Duodenal mucosa (tissue), 2 donors: ENCODE data around the gene PGAM1.
"Not testable (repeated sequence)": the region's sequence is repeated elsewhere in the genome, so short reads cannot be mapped to it uniquely, and the experiment has no call there.

Source experiments
- H3K27ac ChIP-seq: one replicate; pipeline ENCODE4 v1.7.0; 2013; ENCODE audit warnings: low read depth, low read length
- H3K27me3 ChIP-seq, 2 donors: one replicate each; pipeline ENCODE4 v1.7.0; 2013; ENCODE audit warnings: low read length in 2 of 2, control low read depth in 1 of 2; ENCODE audit not compliant: insufficient read depth in 2 of 2, control insufficient read depth in 1 of 2
- H3K36me3 ChIP-seq, 2 donors: one replicate each; pipeline ENCODE4 v1.7.0; 2013; ENCODE audit warnings: low read length in 2 of 2, control low read depth in 1 of 2; ENCODE audit not compliant: insufficient read depth in 2 of 2, control insufficient read depth in 1 of 2
- H3K4me1 ChIP-seq, 2 donors: one replicate each; pipeline ENCODE4 v1.7.0; 2013; ENCODE audit warnings: low read length in 2 of 2, control low read depth in 1 of 2; ENCODE audit not compliant: insufficient read depth in 2 of 2, control insufficient read depth in 1 of 2
- H3K4me3 ChIP-seq, 2 donors: one replicate each; pipeline ENCODE4 v1.7.0; 2013; ENCODE audit warnings: low read length in 2 of 2, low read depth in 1 of 2
- H3K9ac ChIP-seq, 2 donors: one replicate each; pipeline ENCODE4 v1.7.0; 2013; ENCODE audit warnings: low read length in 2 of 2, low read depth in 1 of 2
- H3K9me3 ChIP-seq, 2 donors: one replicate each; pipeline ENCODE4 v1.7.0; 2013; ENCODE audit warnings: low read length in 2 of 2, control low read depth in 1 of 2; ENCODE audit not compliant: control insufficient read depth in 1 of 2

Gene PGAM1

DNA sequence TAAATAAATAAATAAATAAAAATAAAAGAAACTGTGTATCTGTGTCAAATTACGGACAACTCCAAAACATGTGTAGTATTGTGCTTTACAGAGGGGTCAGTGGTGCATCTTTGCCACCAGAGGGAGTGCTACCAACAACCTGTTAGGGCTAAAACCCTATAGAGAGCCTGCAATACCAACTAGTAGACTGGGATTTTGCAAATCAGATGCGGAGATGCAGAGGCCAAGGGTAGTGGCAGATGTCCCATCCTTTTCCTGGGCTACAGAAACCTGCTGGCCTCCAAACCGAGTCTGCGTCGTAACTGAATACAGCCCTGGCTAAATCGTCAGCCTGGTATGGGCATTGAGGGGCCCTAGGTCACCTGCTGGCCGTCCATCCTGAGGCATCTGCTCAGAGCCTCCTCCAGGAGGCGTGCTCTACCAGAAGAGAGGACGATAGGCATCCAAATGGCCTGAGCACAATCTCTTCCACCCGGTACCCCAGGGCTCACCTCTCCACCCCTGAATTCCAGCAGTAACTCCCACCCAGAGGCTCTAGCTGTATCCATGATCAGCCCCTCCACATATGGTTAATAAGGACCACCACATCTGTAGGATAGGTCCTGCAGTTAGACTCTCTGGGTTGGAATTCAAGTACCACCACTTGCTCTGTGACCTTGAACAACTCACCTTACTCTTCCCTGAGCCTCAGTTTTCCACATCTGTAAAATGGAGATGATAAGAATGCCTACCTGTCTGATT lies 18.6 kb upstream of the PGAM1 start:
- Histone ChIP-seq H3K27ac (no peak overlapping the region), H3K27me3 (no peaks in the 10 kb centered on the region), H3K4me1 (peaks cover 0 to 9% of the 10 kb centered on the region in 2 donors), H3K9ac (no peak overlapping the region), H3K4me3 (peak overlapping the region; percentile 52 to 61), H3K9me3 (no peaks in the 10 kb centered on the region), H3K36me3 (no peaks in the 10 kb centered on the region)

DNA sequence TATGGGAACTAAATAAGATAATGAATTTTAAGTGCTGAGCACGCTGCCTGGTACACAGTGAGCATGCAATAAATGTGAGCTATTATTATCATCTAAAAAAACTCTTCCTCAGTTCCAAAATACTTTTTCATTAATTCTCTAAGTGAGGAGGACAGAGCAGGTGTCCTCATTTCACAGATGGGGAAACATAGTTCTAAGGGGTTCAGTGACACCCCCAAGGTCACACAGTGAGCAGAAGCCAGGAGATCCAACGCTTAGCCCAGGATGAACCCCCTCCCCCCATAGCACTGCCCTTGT lies 18.1 kb upstream of the PGAM1 start:
- H3K36me3 ChIP-seq, result no peaks in the 10 kb centered on the region
- H3K9ac ChIP-seq, result no peak overlapping the region
- H3K27me3 ChIP-seq, result no peaks in the 10 kb centered on the region
- H3K27ac ChIP-seq, result no peak overlapping the region
- no peaks in the 10 kb centered on the region for H3K9me3 ChIP-seq
- no peak overlapping the region for H3K4me3 ChIP-seq
- peaks cover 0 to 12% of the 10 kb centered on the region in 2 donors for H3K4me1 ChIP-seq

- no peak overlapping the region for H3K9ac ChIP-seq
Measured at GRCh38 chr10:97408496-97408992, 17.4 kb upstream of the PGAM1 start.

DNA sequence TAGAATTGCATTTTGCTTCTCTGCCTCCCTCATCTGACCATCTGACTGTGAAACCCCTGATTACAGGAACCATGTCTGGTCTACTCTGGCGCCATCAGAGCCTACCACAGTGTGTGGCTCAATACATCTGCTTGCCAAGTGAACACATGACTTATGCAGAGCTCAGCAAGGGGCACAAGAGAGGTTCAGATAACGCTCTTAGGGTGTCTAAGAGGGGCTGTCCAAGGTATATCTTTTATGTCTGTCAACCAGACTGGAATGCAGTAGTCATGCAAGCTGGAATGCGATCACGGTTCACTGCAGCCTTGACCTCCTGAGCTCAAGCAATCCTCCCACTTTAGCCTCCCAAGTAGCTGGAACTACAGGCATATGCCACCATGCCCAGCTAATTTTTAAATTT lies 14.6 kb upstream of the PGAM1 start:
- H3K9ac ChIP-seq, result no peak overlapping the region
- H3K27ac ChIP-seq, result no peak overlapping the region
- no peak overlapping the region for H3K4me3 ChIP-seq
- no peaks in the 10 kb centered on the region for H3K9me3 ChIP-seq
- no peaks in the 10 kb centered on the region for H3K27me3 ChIP-seq
- H3K36me3 ChIP-seq, result no peaks in the 10 kb centered on the region
- H3K4me1 ChIP-seq, result peaks cover 0 to 13% of the 10 kb centered on the region in 2 donors

More at GRCh38 chr10:97408496-97408992, 17.4 kb upstream of the PGAM1 start:
- Histone ChIP-seq H3K4me3 (no peak overlapping the region), H3K36me3 (no peaks in the 10 kb centered on the region), H3K27ac (no peak overlapping the region), H3K4me1 (peaks cover 0 to 13% of the 10 kb centered on the region in 2 donors), H3K27me3 (no peaks in the 10 kb centered on the region), H3K9me3 (no peaks in the 10 kb centered on the region)

DNA sequence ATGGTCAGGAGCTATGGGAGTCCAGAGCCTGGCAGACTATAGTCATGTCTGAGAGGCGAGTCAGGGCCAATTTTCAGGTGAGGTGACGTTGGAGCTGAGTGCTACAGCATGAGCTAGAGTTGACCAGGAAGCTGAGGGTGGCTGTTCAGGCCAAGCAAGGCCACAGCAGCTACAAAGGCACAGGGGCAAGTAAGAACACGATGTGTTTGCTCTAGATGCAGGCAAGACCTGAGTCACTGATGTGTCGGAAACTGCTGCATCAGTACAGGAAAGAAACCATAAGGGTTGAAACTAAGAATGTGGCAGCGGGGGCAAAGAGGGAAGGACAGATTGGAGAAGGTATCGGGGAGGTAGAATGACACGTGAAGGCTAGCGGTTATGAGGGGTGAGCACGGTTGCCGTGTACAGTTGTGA lies 13.1 kb upstream of the PGAM1 start:
- H3K27me3 ChIP-seq, result no peaks in the 10 kb centered on the region
- no peaks in the 10 kb centered on the region for H3K36me3 ChIP-seq
- no peak overlapping the region for H3K27ac ChIP-seq
- peaks cover 0 to 7% of the 10 kb centered on the region in 2 donors for H3K4me1 ChIP-seq
- H3K9me3 ChIP-seq, result no peaks in the 10 kb centered on the region
- no peak overlapping the region for H3K9ac ChIP-seq
- H3K4me3 ChIP-seq, result no peak overlapping the region

- H3K27me3 ChIP-seq, result no peaks in the 10 kb centered on the region
- H3K36me3 ChIP-seq, result no peaks in the 10 kb centered on the region
- H3K27ac ChIP-seq, result no peak overlapping the region
- H3K4me1 ChIP-seq, result peaks cover 4 to 9% of the 10 kb centered on the region in 2 donors
- no peak overlapping the region for H3K9ac ChIP-seq
- no peaks in the 10 kb centered on the region for H3K9me3 ChIP-seq
- H3K4me3 ChIP-seq, result no peak overlapping the region
Measured at GRCh38 chr10:97416565-97416964, 9.4 kb upstream of the PGAM1 start.

GRCh38 chr10:97423757-97424098 lies 2.3 kb upstream of the PGAM1 start:
- not testable (repeated sequence) for H3K9me3 ChIP-seq, H3K27me3 ChIP-seq, H3K9ac ChIP-seq, H3K36me3 ChIP-seq, H3K4me3 ChIP-seq, H3K27ac ChIP-seq
- peaks cover 19 to 26% of the 10 kb centered on the region in 2 donors for H3K4me1 ChIP-seq

DNA sequence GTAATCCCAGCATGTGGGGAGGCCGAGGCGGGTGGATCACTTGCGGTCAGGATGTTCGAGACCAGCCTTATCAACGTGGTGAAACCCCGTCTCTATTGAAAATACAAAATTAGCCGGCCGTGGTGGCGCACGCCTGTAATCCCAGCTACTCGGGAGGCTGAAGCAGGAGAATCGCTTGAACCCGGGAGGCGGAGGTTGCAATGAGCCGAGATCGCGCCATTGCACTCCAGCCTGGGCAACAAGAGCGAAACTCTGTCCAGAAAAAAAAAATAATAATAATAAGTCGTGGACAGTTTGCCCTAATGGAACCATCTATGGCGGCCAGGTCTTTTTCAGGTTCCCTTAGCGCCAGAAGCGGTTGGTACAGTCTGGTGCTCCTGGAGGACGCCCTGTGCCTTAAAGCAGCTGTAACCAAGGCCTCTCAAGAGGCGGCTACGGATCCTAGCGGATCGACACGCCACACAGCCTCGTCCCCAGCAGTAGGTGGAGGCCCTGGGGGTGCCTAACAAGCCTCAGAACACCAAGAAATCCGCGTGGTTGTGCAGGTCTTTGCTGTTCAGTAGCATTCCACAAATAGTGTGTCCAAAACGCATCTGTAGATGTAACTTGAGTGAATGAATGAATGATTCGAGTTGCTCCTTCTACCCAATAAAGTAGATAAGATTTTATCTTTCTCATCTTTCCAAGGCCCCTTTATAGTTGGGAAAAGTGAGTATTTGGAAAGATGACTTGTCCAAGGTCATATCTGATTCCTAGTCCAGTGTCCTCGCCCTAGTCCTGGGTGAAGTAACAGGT lies 982 bp downstream of the PGAM1 start:
- Histone ChIP-seq H3K9me3 (no peaks in the 10 kb centered on the region), H3K4me1 (peaks cover 21 to 22% of the 10 kb centered on the region in 2 donors), H3K9ac (peak overlapping the region; percentile 79 to 94), H3K27me3 (no peaks in the 10 kb centered on the region), H3K36me3 (peaks cover 17 to 19% of the 10 kb centered on the region in 2 donors), H3K4me3 (peak overlapping the region; percentile 96 to 99), H3K27ac (peak overlapping the region; percentile 68)

DNA sequence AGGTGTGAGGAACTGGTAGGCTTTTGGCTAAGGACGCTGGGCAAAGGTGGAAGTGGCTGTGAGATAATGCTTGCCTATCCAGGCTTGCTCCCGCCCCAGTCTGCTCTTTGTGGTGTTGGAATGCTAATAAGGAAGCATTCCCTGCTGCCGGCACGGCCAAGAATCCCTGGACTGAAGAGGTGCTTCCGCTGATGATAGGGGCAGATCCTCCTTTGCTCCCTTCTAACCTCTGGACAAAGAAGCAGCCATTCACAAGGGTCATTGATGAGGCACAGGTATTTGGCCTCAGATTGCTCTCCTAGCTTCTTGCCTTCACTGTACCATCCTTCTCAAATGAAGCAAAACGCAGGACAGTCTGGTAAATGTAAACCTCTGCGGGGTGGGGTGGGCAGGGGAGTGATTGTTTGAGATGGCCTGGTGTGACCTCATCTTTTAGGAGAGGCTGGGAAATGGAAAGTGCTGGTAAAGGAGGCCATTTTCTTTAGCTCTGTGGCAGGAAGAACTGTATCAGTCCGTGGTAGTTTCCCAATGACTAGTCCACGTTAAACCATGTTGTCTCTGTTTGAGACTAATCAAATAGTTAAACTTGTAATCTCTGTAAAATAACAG lies 1.7 kb downstream of the PGAM1 start:
- Histone ChIP-seq H3K36me3 (peaks cover 17 to 22% of the 10 kb centered on the region in 2 donors), H3K27me3 (no peaks in the 10 kb centered on the region), H3K4me1 (peaks cover 21 to 22% of the 10 kb centered on the region in 2 donors), H3K4me3 (peak overlapping the region; percentile 96 to 99), H3K9ac (peak overlapping the region; percentile 79 to 82), H3K27ac (no peak overlapping the region), H3K9me3 (no peaks in the 10 kb centered on the region)

GRCh38 chr10:97428572-97428981 lies 2.6 kb downstream of the PGAM1 start:
- peaks cover 21 to 22% of the 10 kb centered on the region in 2 donors for H3K4me1 ChIP-seq
- H3K36me3 ChIP-seq, result peaks cover 17 to 26% of the 10 kb centered on the region in 2 donors
- H3K27me3 ChIP-seq, result no peaks in the 10 kb centered on the region
- no peaks in the 10 kb centered on the region for H3K9me3 ChIP-seq
- no peak overlapping the region for H3K27ac ChIP-seq
- peak overlapping the region in 1 of 2 donors; percentile 79 for H3K9ac ChIP-seq
- H3K4me3 ChIP-seq, result peak overlapping the region in 1 of 2 donors; percentile 51
